PC-9 (cell line): ENCODE results near the gene LIN28A. TPM values are rescaled to one million over a fixed set of nuclear protein-coding genes. Genes with fewer than 3 reads are reported as not detected.

Experiments used
- BruUV-seq: library from RNA; stranded (reverse); fragments of 400-500 nt; replicated peaks from 2 replicates; lab custom pipeline; 2021; lab: Mats Ljungman, UMichigan
- CTCF ChIA-PET: fragments of 300-600 bp; sonication (Branson Sonifier 250); formaldehyde crosslinking; loops from one replicate; lab custom pipeline; 2022; ENCODE audit warnings: antibody characterized with exemption; lab: Charles Lee
- POLR2A ChIA-PET: fragments of 300-600 bp; sonication (Branson Sonifier 250); formaldehyde crosslinking; loops from one replicate; lab custom pipeline; 2022; ENCODE audit warnings: antibody characterized with exemption; ENCODE audit not compliant: unreplicated experiment; lab: Charles Lee
- DNase-seq, 2 experiments: peaks; one replicate each; pipeline versions ENCODE4 v3.0.0 to v3.0.0-alpha.2; 2015 to 2022; ENCODE audit warnings: mixed read lengths in 1 of 2
- H2AFZ ChIP-seq: fragments of 200-600 bp; sonication (generic); 2 replicates; pipeline ENCODE4 v1.8.1; 2017; ENCODE audit warnings: antibody characterized with exemption
- H3F3A ChIP-seq: fragments of 200-600 bp; sonication (generic); 2 replicates; pipeline ENCODE4 v1.8.1; 2017; ENCODE audit warnings: antibody characterized with exemption, mild to moderate bottlenecking, low read depth; ENCODE audit not compliant: insufficient read depth
- H3K27ac ChIP-seq: fragments of 200-600 bp; sonication (generic); 2 replicates; pipeline ENCODE4 v1.6.1; 2016; ENCODE audit warnings: mixed run types
- H3K27me3 ChIP-seq: fragments of 200-600 bp; sonication (generic); 2 replicates; pipeline ENCODE4 v1.6.1; 2016; ENCODE audit warnings: low read depth, mixed run types; ENCODE audit not compliant: insufficient read depth
- H3K36me3 ChIP-seq: fragments of 200-600 bp; sonication (generic); 2 replicates; pipeline ENCODE4 v1.6.1; 2016; ENCODE audit warnings: low read depth, mixed run types
- H3K4me1 ChIP-seq: fragments of 200-600 bp; sonication (generic); replicated peaks from 2 replicates; pipeline ENCODE4 v1.6.1; 2016; ENCODE audit warnings: mixed run types; ENCODE audit not compliant: insufficient read depth
- H3K4me2 ChIP-seq: fragments of 200-600 bp; sonication (generic); 2 replicates; pipeline ENCODE4 v1.6.1; 2017; ENCODE audit warnings: mixed run types
- H3K4me3 ChIP-seq: fragments of 200-600 bp; sonication (generic); 2 replicates; pipeline ENCODE4 v1.6.1; 2016; ENCODE audit warnings: mixed run types
- H3K79me2 ChIP-seq: fragments of 200-600 bp; sonication (generic); 2 replicates; pipeline ENCODE4 v1.6.1; 2017; ENCODE audit warnings: low read depth, mixed run types
- H3K9me2 ChIP-seq: fragments of 200-600 bp; sonication (generic); 2 replicates; pipeline ENCODE4 v1.8.1; 2017; ENCODE audit warnings: mild to moderate bottlenecking; ENCODE audit not compliant: insufficient read depth
- H3K9me3 ChIP-seq: fragments of 200-600 bp; sonication (generic); 2 replicates; pipeline ENCODE4 v1.8.1; 2016; ENCODE audit warnings: low read depth; ENCODE audit not compliant: insufficient read depth
- H4K20me1 ChIP-seq: fragments of 200-600 bp; sonication (generic); 2 replicates; pipeline ENCODE4 v1.8.1; 2017; ENCODE audit not compliant: insufficient read depth
- CTCF ChIP-seq: fragments of 200-600 bp; sonication (generic); conservative IDR thresholded peaks from 2 replicates; pipeline ENCODE4 v1.6.1; 2017; ENCODE audit warnings: mixed run types, antibody characterized with exemption, mild to moderate bottlenecking, moderate library complexity
- EZH2 ChIP-seq: fragments of 200-600 bp; sonication (generic); IDR thresholded peaks from 2 replicates; pipeline ENCODE4 v1.8.0; 2017; ENCODE audit warnings: antibody characterized with exemption, low read depth
- intact Hi-C: fragments of 100-400 bp; cut with micrococcal nuclease; formaldehyde crosslinking; loops from one replicate; pipeline ENCODE4 v1.10.0; 2022; ENCODE audit not compliant: unreplicated experiment
- total RNA-seq: library from RNA; stranded (reverse); gene quantifications from 2 replicates; pipeline ENCODE4 v1.2.3, GENCODE V29; 2021

LIN28A gene
- total RNA-seq, 1 experiment from 2014 or later, result not detected

- Histone ChIP-seq H3K36me3 (no peaks in the 10 kb centered on the region), H3F3A (no peaks in the 10 kb centered on the region), H3K27me3 (no peaks in the 10 kb centered on the region), H4K20me1 (no peaks in the 10 kb centered on the region), H3K9me2 (no peaks in the 10 kb centered on the region), H3K9me3 (no peaks in the 10 kb centered on the region), H3K27ac (no peak overlapping the region), H2AFZ (no peak overlapping the region), H3K4me3 (no peak overlapping the region), H3K4me1 (no peaks in the 10 kb centered on the region), H3K79me2 (no peaks in the 10 kb centered on the region), H3K4me2 (no peak overlapping the region)
- BruUV-seq, result no TSS peak
- intact Hi-C loops, result no loop called here
- DNase-seq, result no peak
- ChIA-PET POLR2A (no interaction called here), CTCF (no interaction called here)
- TF ChIP-seq CTCF, result no peak
- no peak for TF ChIP-seq EZH2
Observed at GRCh38 chr1:26395754-26396153, 14.9 kb upstream of the LIN28A start.

GRCh38 chr1:26399034-26399433 lies 11.6 kb upstream of the LIN28A start:
- Histone ChIP-seq H3K9me3 (no peaks in the 10 kb centered on the region), H3K4me1 (no peaks in the 10 kb centered on the region), H3K4me2 (no peak overlapping the region), H2AFZ (no peak overlapping the region), H3K27ac (no peak overlapping the region), H3K79me2 (no peaks in the 10 kb centered on the region), H4K20me1 (no peaks in the 10 kb centered on the region), H3K4me3 (no peak overlapping the region), H3K9me2 (no peaks in the 10 kb centered on the region), H3K36me3 (no peaks in the 10 kb centered on the region), H3F3A (peaks cover 1% of the 10 kb centered on the region; the same call in 1 of the 2 replicates), H3K27me3 (no peaks in the 10 kb centered on the region)
- no TSS peak for BruUV-seq
- no peak for TF ChIP-seq CTCF
- no peak for TF ChIP-seq EZH2
- DNase-seq, result no peak
- intact Hi-C loops, result no loop called here
- POLR2A ChIA-PET, result no interaction called here
- CTCF ChIA-PET, result interaction anchor here (0.6 kb wide), 2 partner anchors 173 to 360 kb away, joined by 3 to 8 read pairs; no protein-coding TSS in a partner anchor

- CTCF ChIA-PET, result no interaction called here
- POLR2A ChIA-PET, result no interaction called here
Observed at GRCh38 chr1:26401891-26402290, 8.7 kb upstream of the LIN28A start.

More at GRCh38 chr1:26401891-26402290, 8.7 kb upstream of the LIN28A start:
- peaks cover 12% of the 10 kb centered on the region for H3K4me1 ChIP-seq
- no peak for DNase-seq
- BruUV-seq, result no TSS peak
- no peak for TF ChIP-seq EZH2
- no peak for TF ChIP-seq CTCF
- H3K4me3 ChIP-seq, result no peak overlapping the region
- peaks cover 16% of the 10 kb centered on the region; the same call in 1 of the 2 replicates for H3F3A ChIP-seq
- H3K36me3 ChIP-seq, result no peaks in the 10 kb centered on the region
- no peaks in the 10 kb centered on the region for H3K27me3 ChIP-seq
- intact Hi-C loops, result no loop called here
- no peaks in the 10 kb centered on the region for H3K79me2 ChIP-seq
- H3K27ac ChIP-seq, result no peak overlapping the region
- H4K20me1 ChIP-seq, result no peaks in the 10 kb centered on the region
- no peak overlapping the region for H3K4me2 ChIP-seq
- H3K9me2 ChIP-seq, result no peaks in the 10 kb centered on the region
- H3K9me3 ChIP-seq, result no peaks in the 10 kb centered on the region
- no peak overlapping the region for H2AFZ ChIP-seq
